ENCODE results near the gene IQCN. TPM values are rescaled to one million over a fixed set of nuclear protein-coding genes. Genes with fewer than 3 reads are reported as not detected.

Gene IQCN, protein sequence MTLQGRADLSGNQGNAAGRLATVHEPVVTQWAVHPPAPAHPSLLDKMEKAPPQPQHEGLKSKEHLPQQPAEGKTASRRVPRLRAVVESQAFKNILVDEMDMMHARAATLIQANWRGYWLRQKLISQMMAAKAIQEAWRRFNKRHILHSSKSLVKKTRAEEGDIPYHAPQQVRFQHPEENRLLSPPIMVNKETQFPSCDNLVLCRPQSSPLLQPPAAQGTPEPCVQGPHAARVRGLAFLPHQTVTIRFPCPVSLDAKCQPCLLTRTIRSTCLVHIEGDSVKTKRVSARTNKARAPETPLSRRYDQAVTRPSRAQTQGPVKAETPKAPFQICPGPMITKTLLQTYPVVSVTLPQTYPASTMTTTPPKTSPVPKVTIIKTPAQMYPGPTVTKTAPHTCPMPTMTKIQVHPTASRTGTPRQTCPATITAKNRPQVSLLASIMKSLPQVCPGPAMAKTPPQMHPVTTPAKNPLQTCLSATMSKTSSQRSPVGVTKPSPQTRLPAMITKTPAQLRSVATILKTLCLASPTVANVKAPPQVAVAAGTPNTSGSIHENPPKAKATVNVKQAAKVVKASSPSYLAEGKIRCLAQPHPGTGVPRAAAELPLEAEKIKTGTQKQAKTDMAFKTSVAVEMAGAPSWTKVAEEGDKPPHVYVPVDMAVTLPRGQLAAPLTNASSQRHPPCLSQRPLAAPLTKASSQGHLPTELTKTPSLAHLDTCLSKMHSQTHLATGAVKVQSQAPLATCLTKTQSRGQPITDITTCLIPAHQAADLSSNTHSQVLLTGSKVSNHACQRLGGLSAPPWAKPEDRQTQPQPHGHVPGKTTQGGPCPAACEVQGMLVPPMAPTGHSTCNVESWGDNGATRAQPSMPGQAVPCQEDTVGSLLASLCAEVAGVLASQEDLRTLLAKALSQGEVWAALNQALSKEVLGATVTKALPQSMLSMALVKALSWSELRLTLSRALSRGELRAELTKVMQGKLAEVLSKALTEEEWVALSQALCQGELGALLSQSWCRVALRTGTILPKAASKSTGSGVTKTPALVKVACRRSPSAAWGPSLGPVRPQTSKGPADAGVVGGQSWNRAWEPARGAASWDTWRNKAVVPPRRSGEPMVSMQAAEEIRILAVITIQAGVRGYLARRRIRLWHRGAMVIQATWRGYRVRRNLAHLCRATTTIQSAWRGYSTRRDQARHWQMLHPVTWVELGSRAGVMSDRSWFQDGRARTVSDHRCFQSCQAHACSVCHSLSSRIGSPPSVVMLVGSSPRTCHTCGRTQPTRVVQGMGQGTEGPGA (N-terminal part only)
- 10 to 100 TPM in 2 of 5 donors, 1 to 10 TPM in 3; 4.1 to 42.8 (median 6.3) TPM for total RNA-seq
- total RNA-seq (2013), result 7.6 TPM
- 0.21 to 53.9 (median 4.4) reads per million in 29 experiments for total RNA-seq

DNA sequence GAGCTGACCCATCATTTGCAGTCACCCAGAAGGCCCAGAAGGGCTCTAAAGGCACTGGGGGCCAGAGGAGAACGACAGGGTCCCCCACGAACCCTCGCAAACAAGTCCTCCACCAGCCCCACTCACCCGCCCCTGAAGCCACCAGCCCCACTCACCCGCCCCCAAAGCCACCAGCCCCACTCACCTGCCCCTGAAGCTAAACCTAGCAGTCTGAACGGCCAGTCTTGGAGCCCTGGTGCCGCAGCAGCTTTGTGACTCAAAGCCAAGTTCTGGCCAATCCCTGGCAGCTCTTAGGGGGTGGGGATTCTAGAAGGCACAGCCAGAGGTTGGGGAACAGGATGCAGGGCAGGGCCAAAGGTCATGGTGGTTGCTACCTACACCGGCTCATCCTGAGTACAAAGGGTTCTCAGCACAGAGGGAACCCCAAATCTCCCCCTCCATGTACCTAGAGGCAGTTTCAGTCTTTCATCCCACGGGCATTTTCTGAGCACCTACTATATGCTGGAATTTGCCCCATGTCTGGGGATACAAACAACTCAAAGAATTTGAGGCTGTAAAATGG, at the start of gene IQCN:
Gene IQCN (minus strand): TSS at position 234 of the 562 bp plus-strand sequence. CDS start 4,974 bp downstream, outside the sequence.
- no peak within 1 kb of the TSS for H3K27ac ChIP-seq (ENCODE audit: low read length)
- no peaks in the 10 kb centered on the region for H3K27me3 ChIP-seq (replicated peaks in 1 of 2; ENCODE audit: control insufficient read depth in 2 of 2, extremely low read depth in 1 of 2, insufficient read depth in 2 of 2, low read length in 1 of 2)
- peaks cover 9 to 25% of the 10 kb centered on the region in 2 donors for H3K36me3 ChIP-seq (ENCODE audit: control insufficient read depth in 2 of 2, extremely low read depth in 1 of 2, insufficient read depth in 1 of 2, low read length in 1 of 2)
- CTCF ChIA-PET, result interaction anchor here (0.7 to 1.9 kb wide), 2 partner anchors 54 to 123 kb away, joined by 7 to 8 read pairs; no protein-coding TSS in a partner anchor
- POLR2A ChIA-PET, result interaction anchor here (0.6 to 2.6 kb wide), 3 partner anchors 54 to 1012 kb away, joined by 5 to 10 read pairs (median 10); no protein-coding TSS in a partner anchor
- Mint-ChIP-seq H3K27me3 (no peaks in the 10 kb centered on the region), H3K4me1 (peaks cover 38 to 49% (median 38%) of the 10 kb centered on the region in 3 donors), H3K9me3 (no peaks in the 10 kb centered on the region), H3K27ac (peak within 1 kb of the TSS; percentile 55 to 61), H3K36me3 (peaks cover 10% of the 10 kb centered on the region), H3K4me3 (peak within 1 kb of the TSS in 1 of 3 donors; percentile 37)
- no peaks in the 10 kb centered on the region for H3K9me3 ChIP-seq
- peak in 2 of 4 experiments; percentile 8 to 17 for ATAC-seq (replicated peaks in 1 of 4)
- peaks cover 17 to 43% of the 10 kb centered on the region in 2 experiments for H3K4me1 ChIP-seq (ENCODE audit: control insufficient read depth in 1 of 2, extremely low read depth in 1 of 2, insufficient read depth in 2 of 2, low read length in 2 of 2)
- H3K4me3 ChIP-seq (ENCODE audit: control insufficient read depth in 1 of 2, extremely low read depth in 1 of 2, low read length in 1 of 2), result no peak within 1 kb of the TSS
- WGBS (ENCODE audit: insufficient coverage), result 88% methylated on average over 5 of the region's 9 CpGs
- peak in 23 of 35 experiments; percentile 39 to 63 (median 53) for DNase-seq

DNA sequence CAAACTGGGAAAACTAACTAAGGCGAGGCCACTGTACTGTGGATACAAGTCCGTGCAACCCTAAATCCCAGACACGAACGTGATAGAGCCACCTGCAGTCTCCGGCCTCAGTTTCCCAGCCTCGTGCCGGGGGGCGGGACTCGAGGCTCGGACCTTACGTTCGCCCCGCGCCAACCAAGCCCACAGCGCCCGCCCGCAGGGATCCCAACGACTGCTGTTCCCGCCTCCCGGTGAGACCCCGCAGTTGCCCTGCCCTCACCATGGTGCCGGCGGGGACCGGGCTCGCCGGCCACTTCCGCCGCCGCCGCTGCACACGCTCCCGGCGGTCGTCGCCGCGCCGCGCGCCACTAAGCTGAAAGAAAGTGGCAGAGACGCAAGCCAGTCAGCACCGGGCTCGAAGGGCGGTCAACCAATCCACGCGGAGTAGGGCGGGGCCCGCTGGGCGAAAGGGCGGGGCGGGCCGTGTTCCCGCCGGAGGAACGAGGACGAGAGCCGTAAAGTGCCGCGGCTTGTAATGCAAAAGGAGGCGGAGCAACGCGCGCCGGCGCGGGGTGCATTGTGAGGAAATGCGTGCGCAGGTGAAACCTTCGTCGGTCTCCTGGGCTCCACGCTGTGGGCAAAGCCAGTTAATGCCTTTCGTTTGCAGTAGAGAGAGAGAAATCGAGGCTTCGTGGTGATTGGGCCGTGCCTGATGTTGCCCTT, 48.7 kb upstream of the IQCN start, which contains the start of gene LSM4:
Gene LSM4 (minus strand): TSS at position 318 of the 702 bp plus-strand sequence. CDS start 56 bp downstream, at position 262.
- H3K36me3 Mint-ChIP-seq, result no peaks in the 10 kb centered on the region
- Histone ChIP-seq H3K27me3 (replicated peaks in 1 of 2; ENCODE audit: control insufficient read depth in 2 of 2, extremely low read depth in 1 of 2, insufficient read depth in 2 of 2, low read length in 1 of 2) (no peaks in the 10 kb centered on the region), H3K9me3 (no peaks in the 10 kb centered on the region), H3K27ac (ENCODE audit: low read length) (peak within 1 kb of the TSS; percentile 94), H3K36me3 (ENCODE audit: control insufficient read depth in 2 of 2, extremely low read depth in 1 of 2, insufficient read depth in 1 of 2, low read length in 1 of 2) (peaks cover 0 to 10% of the 10 kb centered on the region in 2 donors), H3K4me1 (ENCODE audit: control insufficient read depth in 1 of 2, extremely low read depth in 1 of 2, insufficient read depth in 2 of 2, low read length in 2 of 2) (peaks cover 36 to 62% of the 10 kb centered on the region in 2 experiments), H3K4me3 (ENCODE audit: control insufficient read depth in 1 of 2, extremely low read depth in 1 of 2, low read length in 1 of 2) (peak within 1 kb of the TSS; percentile 84 to 93)
- peak within 1 kb of the TSS; percentile 96 to 98 for H3K27ac Mint-ChIP-seq
- peak; percentile 92 to 95 (median 94) for ATAC-seq (replicated peaks in 1 of 4)
- CTCF ChIA-PET, result interaction anchor here in 1 of 2 donors (0.7 to 2.8 kb wide), 6 partner anchors 18 to 89 kb away, joined by 3 to 34 read pairs (median 8); partner anchors contain the start of gene JUND
- H3K4me1 Mint-ChIP-seq, result peaks cover 52 to 55% (median 54%) of the 10 kb centered on the region in 3 donors
- under 1% methylated on average over 75 of the region's 75 CpGs for WGBS (ENCODE audit: insufficient coverage)
- H3K9me3 Mint-ChIP-seq, result no peaks in the 10 kb centered on the region
- no peaks in the 10 kb centered on the region for H3K27me3 Mint-ChIP-seq
- POLR2A ChIA-PET, result interaction anchor here (0.6 to 3.0 kb wide), 6 partner anchors 14 to 47 kb away, joined by 3 to 67 read pairs (median 3); partner anchors contain the start of gene JUND (in 2 of the 2)
- peak; percentile 99 to 100 (median 99) for DNase-seq
- H3K4me3 Mint-ChIP-seq, result peak within 1 kb of the TSS; percentile 80 to 86 (median 82)

DNA sequence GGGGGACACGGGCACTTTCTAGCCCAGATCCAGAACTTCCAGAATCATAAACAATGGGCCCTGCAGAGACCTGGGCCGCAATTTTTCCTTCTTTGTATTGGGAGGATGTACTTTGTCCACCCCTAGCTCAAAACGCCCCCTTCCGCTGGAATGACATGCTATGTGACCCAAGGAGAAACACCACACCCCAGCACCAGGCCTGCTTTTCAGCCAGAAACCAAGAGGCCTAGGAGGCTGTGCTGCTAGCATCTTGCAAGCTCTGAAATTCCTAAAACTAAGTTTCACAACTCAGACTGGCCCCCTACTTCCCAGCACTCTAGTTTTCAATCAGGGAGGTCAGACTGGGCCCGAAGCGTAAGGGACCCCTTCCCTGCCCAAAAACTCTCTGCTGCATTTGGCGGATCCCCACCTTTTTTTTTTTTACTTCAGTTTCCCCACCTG, 48.1 kb upstream of the IQCN start:
- no peaks in the 10 kb centered on the region for H3K27me3 Mint-ChIP-seq
- H3K9me3 ChIP-seq, result no peaks in the 10 kb centered on the region
- WGBS (ENCODE audit: insufficient coverage), result 0% methylated on average over 7 of the region's 7 CpGs
- peak overlapping the region; percentile 95 to 98 for H3K27ac Mint-ChIP-seq
- peaks cover 0 to 10% of the 10 kb centered on the region in 2 donors for H3K36me3 ChIP-seq (ENCODE audit: control insufficient read depth in 2 of 2, extremely low read depth in 1 of 2, insufficient read depth in 1 of 2, low read length in 1 of 2)
- ATAC-seq (replicated peaks in 1 of 4) (no peak), DNase-seq (peak in 2 of 35 experiments; percentile 16 to 43)
- ChIA-PET CTCF (interaction anchor here in 1 of 2 donors (0.6 to 2.8 kb wide), 7 partner anchors 17 to 90 kb away, joined by 3 to 34 read pairs (median 4); partner anchors contain the start of gene JUND), POLR2A (interaction anchor here (0.5 to 3.0 kb wide), 6 partner anchors 17 to 586 kb away, joined by 3 to 67 read pairs (median 3); partner anchors contain the start of gene JUND (in 2 of the 2))
- peak overlapping the region; percentile 84 to 93 for H3K4me3 ChIP-seq (ENCODE audit: control insufficient read depth in 1 of 2, extremely low read depth in 1 of 2, low read length in 1 of 2)
- H3K4me3 Mint-ChIP-seq, result peak overlapping the region; percentile 80 to 86 (median 82)
- no peaks in the 10 kb centered on the region for H3K36me3 Mint-ChIP-seq
- peak overlapping the region; percentile 75 for H3K27ac ChIP-seq (ENCODE audit: low read length)
- peaks cover 58 to 61% (median 60%) of the 10 kb centered on the region in 3 donors for H3K4me1 Mint-ChIP-seq
- H3K27me3 ChIP-seq (replicated peaks in 1 of 2; ENCODE audit: control insufficient read depth in 2 of 2, extremely low read depth in 1 of 2, insufficient read depth in 2 of 2, low read length in 1 of 2), result no peaks in the 10 kb centered on the region
- H3K4me1 ChIP-seq (ENCODE audit: control insufficient read depth in 1 of 2, extremely low read depth in 1 of 2, insufficient read depth in 2 of 2, low read length in 2 of 2), result peaks cover 37 to 68% of the 10 kb centered on the region in 2 experiments
- H3K9me3 Mint-ChIP-seq, result no peaks in the 10 kb centered on the region

DNA sequence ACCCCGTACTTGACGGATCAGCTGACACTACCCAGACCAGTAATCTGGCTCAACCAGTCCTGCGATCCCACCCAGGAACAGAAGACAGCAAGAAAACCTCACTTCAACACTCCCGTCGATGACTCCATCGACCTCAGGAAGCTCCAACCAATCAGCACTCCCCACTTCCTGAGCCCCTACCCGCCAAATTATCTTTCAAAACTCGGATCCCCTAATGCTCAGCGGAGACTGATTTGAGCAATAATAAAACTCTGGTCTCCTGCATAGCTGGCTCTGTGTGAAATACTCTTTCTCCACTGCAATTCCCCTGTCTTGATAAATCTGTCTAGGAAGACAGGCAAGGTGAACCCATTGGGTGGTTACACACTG, 47.5 kb upstream of the IQCN start:
- 18% methylated on average over 7 of the region's 9 CpGs for WGBS (ENCODE audit: insufficient coverage)
- Mint-ChIP-seq H3K4me1 (peaks cover 58 to 63% (median 60%) of the 10 kb centered on the region in 3 donors), H3K27me3 (no peaks in the 10 kb centered on the region), H3K4me3 (peak overlapping the region; percentile 80 to 86 (median 82)), H3K27ac (peak overlapping the region; percentile 95 to 98), H3K9me3 (no peaks in the 10 kb centered on the region), H3K36me3 (no peaks in the 10 kb centered on the region)
- H3K36me3 ChIP-seq (ENCODE audit: control insufficient read depth in 2 of 2, extremely low read depth in 1 of 2, insufficient read depth in 1 of 2, low read length in 1 of 2), result peaks cover 0 to 10% of the 10 kb centered on the region in 2 donors
- no peaks in the 10 kb centered on the region for H3K27me3 ChIP-seq (replicated peaks in 1 of 2; ENCODE audit: control insufficient read depth in 2 of 2, extremely low read depth in 1 of 2, insufficient read depth in 2 of 2, low read length in 1 of 2)
- POLR2A ChIA-PET, result interaction anchor here (0.5 to 3.0 kb wide), 5 partner anchors 17 to 586 kb away, joined by 3 to 67 read pairs (median 3); partner anchors contain the start of gene JUND (in 2 of the 2)
- CTCF ChIA-PET, result interaction anchor here in 1 of 2 donors (0.6 to 2.8 kb wide), 6 partner anchors 15 to 66 kb away, joined by 3 to 34 read pairs (median 8); partner anchors contain the start of gene JUND
- peak overlapping the region; percentile 84 to 93 for H3K4me3 ChIP-seq (ENCODE audit: control insufficient read depth in 1 of 2, extremely low read depth in 1 of 2, low read length in 1 of 2)
- DNase-seq, result peak in 1 of 35 experiments; percentile 43
- peak overlapping the region; percentile 75 for H3K27ac ChIP-seq (ENCODE audit: low read length)
- H3K4me1 ChIP-seq (ENCODE audit: control insufficient read depth in 1 of 2, extremely low read depth in 1 of 2, insufficient read depth in 2 of 2, low read length in 2 of 2), result peaks cover 37 to 74% of the 10 kb centered on the region in 2 experiments
- no peak for ATAC-seq (replicated peaks in 1 of 4)
- H3K9me3 ChIP-seq, result no peaks in the 10 kb centered on the region
